ENCODE results near the gene DTX4. TPM values are rescaled to one million over a fixed set of nuclear protein-coding genes. Genes with fewer than 3 reads are reported as not detected.

The DTX4 gene
- total RNA-seq, 2 experiments from 2014 or later, result 0.12 to 0.28 TPM

GRCh38 chr11:59255281-59255680, 83.3 kb downstream of the DTX4 start:
- peaks cover 3% of the 10 kb centered on the region for H3K27me3 Mint-ChIP-seq
- H3K4me1 Mint-ChIP-seq, result no peaks in the 10 kb centered on the region
- H3K27ac Mint-ChIP-seq, result no peak overlapping the region

More at GRCh38 chr11:59255281-59255680, 83.3 kb downstream of the DTX4 start:
- ATAC-seq (no peak), DNase-seq (no peak)
- CTCF ChIA-PET, result no interaction called here
- no peaks in the 10 kb centered on the region for H3K9me3 Mint-ChIP-seq (ENCODE audit: low read depth)
- H3K36me3 Mint-ChIP-seq, result no peaks in the 10 kb centered on the region
- no peak overlapping the region for H3K4me3 Mint-ChIP-seq

Other genes with a start within 250 kb of the DTX4 start
- not detected for gene GLYATL1, start 232.6 kb upstream of the DTX4 start, total RNA-seq
- gene GLYATL1B, start 85.8 kb upstream of the DTX4 start, total RNA-seq, result not detected
- 10 to 100 TPM; 42.7 to 46.5 TPM for gene FAM111B, start 64.9 kb upstream of the DTX4 start, total RNA-seq
- gene FAM111A, start 29.3 kb upstream of the DTX4 start, total RNA-seq, result 100 to 1,000 TPM; 136 to 152 TPM
- not detected for gene MPEG1, start 40.8 kb downstream of the DTX4 start, total RNA-seq
- gene OR5AN1, start 186.8 kb downstream of the DTX4 start, total RNA-seq, result not detected

Measured in activated CD8-positive, alpha-beta memory T cell treated with anti-CD3 and anti-CD28 coated beads, Interleukin-2, amount 10 ng/mL, durations not matched to agents 7 days and 5 days (primary cell).